H9 (cell line): Measurements from ENCODE around the gene KRT36. TPM values are rescaled to one million over a fixed set of nuclear protein-coding genes. Genes with fewer than 3 reads are reported as not detected.

Experiments
- DNase-seq: peaks from one replicate; pipeline ENCODE4 v3.0.0-alpha.2; 2017
- H2AFZ ChIP-seq: one replicate; pipeline ENCODE4 v1.6.1; 2013; ENCODE audit warnings: mild to moderate bottlenecking, low read length, control low read depth, moderate library complexity
- H2AK5ac ChIP-seq: 2 replicates; pipeline ENCODE4 v1.6.1; 2013; ENCODE audit warnings: low read length, control low read depth, mixed read lengths; ENCODE audit not compliant: insufficient read length
- H2BK120ac ChIP-seq: one replicate; pipeline ENCODE4 v1.6.1; 2013; ENCODE audit warnings: low read depth, mild to moderate bottlenecking, low read length, control low read depth, inconsistent platforms; ENCODE audit not compliant: poor library complexity, severe bottlenecking
- H2BK12ac ChIP-seq: 2 replicates; pipeline ENCODE4 v1.6.1; 2013; ENCODE audit warnings: low read length, control low read depth, mixed read lengths, low read depth; ENCODE audit not compliant: insufficient read length
- H2BK15ac ChIP-seq: 2 replicates; pipeline ENCODE4 v1.6.1; 2013; ENCODE audit warnings: low read depth, low read length, control low read depth
- H2BK20ac ChIP-seq: one replicate; pipeline ENCODE4 v1.6.1; 2013; ENCODE audit warnings: low read depth, mild to moderate bottlenecking, low read length, control low read depth, inconsistent platforms; ENCODE audit not compliant: poor library complexity, severe bottlenecking
- H2BK5ac ChIP-seq: 2 replicates; pipeline ENCODE4 v1.6.1; 2013; ENCODE audit warnings: low read length, control low read depth, mixed read lengths; ENCODE audit not compliant: insufficient read length
- H3K14ac ChIP-seq: 2 replicates; pipeline ENCODE4 v1.6.1; 2013; ENCODE audit warnings: low read length, control low read depth; ENCODE audit not compliant: insufficient read depth
- H3K18ac ChIP-seq: 2 replicates; pipeline ENCODE4 v1.6.1; 2013; ENCODE audit warnings: low read depth, mild to moderate bottlenecking, mixed read lengths, low read length, control low read depth; ENCODE audit not compliant: insufficient read length
- H3K23ac ChIP-seq: 2 replicates; pipeline ENCODE4 v1.6.1; 2013; ENCODE audit warnings: low read length, control low read depth, mixed read lengths, low read depth; ENCODE audit not compliant: insufficient read length
- H3K23me2 ChIP-seq: 2 replicates; pipeline ENCODE4 v1.6.1; 2013; ENCODE audit warnings: low read depth, mild to moderate bottlenecking, mixed read lengths, low read length, control low read depth; ENCODE audit not compliant: insufficient read length, poor library complexity, severe bottlenecking
- H3K27ac ChIP-seq: 2 replicates; pipeline ENCODE4 v1.5.1; 2013; ENCODE audit warnings: low read length, control low read depth, mixed read lengths, low read depth; ENCODE audit not compliant: insufficient read length
- H3K27me3 ChIP-seq: 2 replicates; pipeline ENCODE4 v1.6.1; 2013; ENCODE audit warnings: low read length, control low read depth, inconsistent platforms; ENCODE audit not compliant: insufficient read depth
- H3K4ac ChIP-seq: 2 replicates; pipeline ENCODE4 v1.6.1; 2013; ENCODE audit warnings: low read depth, mild to moderate bottlenecking, control low read depth, inconsistent platforms, low read length, moderate library complexity
- H3K4me1 ChIP-seq: 2 replicates; pipeline ENCODE4 v1.6.1; 2013; ENCODE audit warnings: low read length, control low read depth, inconsistent platforms; ENCODE audit not compliant: insufficient read depth
- H3K4me2 ChIP-seq: 2 replicates; pipeline ENCODE4 v1.6.1; 2013; ENCODE audit warnings: low read length, control low read depth, mixed read lengths; ENCODE audit not compliant: insufficient read length, insufficient read depth
- H3K56ac ChIP-seq: 2 replicates; pipeline ENCODE4 v1.6.1; 2013; ENCODE audit warnings: low read depth, mild to moderate bottlenecking, mixed read lengths, low read length, control low read depth; ENCODE audit not compliant: insufficient read length
- H3K79me1 ChIP-seq: 2 replicates; pipeline ENCODE4 v1.6.1; 2013; ENCODE audit warnings: low read depth, mild to moderate bottlenecking, moderate library complexity, low read length, control low read depth, inconsistent platforms; ENCODE audit not compliant: insufficient read depth, poor library complexity, severe bottlenecking
- H3K79me2 ChIP-seq: 2 replicates; pipeline ENCODE4 v1.6.1; 2013; ENCODE audit warnings: low read length, control low read depth, inconsistent platforms; ENCODE audit not compliant: insufficient read depth
- H3K9ac ChIP-seq: 2 replicates; pipeline ENCODE4 v1.6.1; 2013; ENCODE audit warnings: low read length, control low read depth, mixed read lengths; ENCODE audit not compliant: insufficient read length; ENCODE audit errors: extremely low read depth
- H3K9me3 ChIP-seq: one replicate; pipeline ENCODE4 v1.6.1; 2013; ENCODE audit warnings: low read depth, low read length, inconsistent platforms; ENCODE audit not compliant: control insufficient read depth
- H3T11ph ChIP-seq: one replicate; pipeline ENCODE4 v1.6.1; 2013; ENCODE audit warnings: mild to moderate bottlenecking, low read length, control low read depth, inconsistent platforms
- H4K20me1 ChIP-seq: one replicate; pipeline ENCODE4 v1.6.1; 2013; ENCODE audit not compliant: control insufficient read depth, insufficient read length, insufficient read depth
- H4K5ac ChIP-seq: 2 replicates; pipeline ENCODE4 v1.6.1; 2013; ENCODE audit warnings: low read depth, mild to moderate bottlenecking, mixed read lengths, low read length, control low read depth; ENCODE audit not compliant: insufficient read length
- H4K8ac ChIP-seq: replicated peaks from 2 replicates; pipeline ENCODE4 v1.6.1; 2013; ENCODE audit warnings: low read length, control low read depth, mixed read lengths, low read depth; ENCODE audit not compliant: insufficient read length
- H4K91ac ChIP-seq: 2 replicates; pipeline ENCODE4 v1.6.1; 2013; ENCODE audit warnings: low read depth, mild to moderate bottlenecking, moderate library complexity, mixed read lengths, low read length, control low read depth; ENCODE audit not compliant: insufficient read length
- H3K27ac Mint-ChIP-seq, 3 experiments: 2 replicates in 2 of 3; 3 replicates in 1 of 3; pipeline ENCODE4 v1.8.0; 2020 to 2021; ENCODE audit warnings: mixed read lengths in 3 of 3, mild to moderate bottlenecking in 1 of 3, moderate library complexity in 1 of 3
- H3K27me3 Mint-ChIP-seq: 2 replicates; pipeline ENCODE4 v1.8.0; 2021; ENCODE audit warnings: low read depth, mild to moderate bottlenecking, moderate library complexity, mixed read lengths
- H3K36me3 Mint-ChIP-seq, 3 experiments: 2 replicates in 2 of 3; 3 replicates in 1 of 3; pipeline ENCODE4 v1.8.0; 2020 to 2021; ENCODE audit warnings: low read depth in 3 of 3, mixed read lengths in 3 of 3; ENCODE audit not compliant: insufficient read depth in 1 of 3
- H3K4me1 Mint-ChIP-seq, 2 experiments: 2 replicates each; pipeline ENCODE4 v1.8.0; 2020; ENCODE audit warnings: mixed read lengths in 2 of 2
- H3K4me3 Mint-ChIP-seq, 2 experiments: 2 replicates in 1 of 2; 3 replicates in 1 of 2; pipeline ENCODE4 v1.8.0; 2020 to 2021; ENCODE audit warnings: mild to moderate bottlenecking in 2 of 2, mixed read lengths in 2 of 2, moderate library complexity in 1 of 2
- H3K9me3 Mint-ChIP-seq, 2 experiments: 2 replicates in 1 of 2; 3 replicates in 1 of 2; pipeline ENCODE4 v1.8.0; 2020; ENCODE audit warnings: mild to moderate bottlenecking in 2 of 2, mixed read lengths in 2 of 2, moderate library complexity in 1 of 2
- WGBS: extraction: QIAGEN DNeasy Blood & Tissue Kit; methylation state at CpG from one replicate; pipeline ENCODE4 v1.1.7; 2013; ENCODE audit warnings: missing lambda C conversion rate, low lambda C conversion rate, mixed read lengths; ENCODE audit not compliant: insufficient read length; ENCODE audit errors: extremely low coverage; 5-methylcytosine and 5-hydroxymethylcytosine counted together
- total RNA-seq: library from RNA; stranded (reverse); gene quantifications from 2 replicates; pipeline ENCODE4 v1.2.1, GENCODE V29; 2021
- TF ChIP-seq, protein P1 (sequence below): fragments of 200-600 bp; sonication (generic); conservative IDR thresholded peaks from 3 replicates; pipeline ENCODE4 v1.8.0; 2021; ENCODE audit warnings: antibody characterized with exemption, mild to moderate bottlenecking

The KRT36 gene
- total RNA-seq, 1 experiment from 2014 or later, result not detected

GRCh38 chr17:41490000-41490990 is 585 bp upstream of the KRT36 start:
- Histone ChIP-seq H2BK20ac (no peak overlapping the region), H3K23me2 (peaks cover 3% of the 10 kb centered on the region), H4K8ac (no peak overlapping the region), H3K27ac (no peak overlapping the region), H2BK5ac (no peak overlapping the region), H2BK120ac (no peak overlapping the region), H3K18ac (no peak overlapping the region), H3K79me1 (no peaks in the 10 kb centered on the region), H4K5ac (no peak overlapping the region), H4K91ac (no peak overlapping the region), H2AK5ac (no peak overlapping the region), H3K27me3 (no peaks in the 10 kb centered on the region), H3K14ac (no peak overlapping the region), H3K9ac (no peak overlapping the region), H4K20me1 (no peaks in the 10 kb centered on the region), H2BK15ac (no peak overlapping the region), H3K4me1 (no peaks in the 10 kb centered on the region), H3K9me3 (no peaks in the 10 kb centered on the region), H2BK12ac (no peak overlapping the region), H2AFZ (no peak overlapping the region), H3K4me2 (no peak overlapping the region), H3K23ac (no peak overlapping the region), H3K79me2 (no peaks in the 10 kb centered on the region), H3T11ph (no peak overlapping the region), H3K56ac (no peak overlapping the region), H3K4ac (no peak overlapping the region)
- Mint-ChIP-seq H3K4me1 (peaks cover 1 to 2% of the 10 kb centered on the region in 2 experiments; a peak in 2 of 4 replicates), H3K9me3 (no peaks in the 10 kb centered on the region), H3K4me3 (no peak overlapping the region), H3K27ac (no peak overlapping the region), H3K36me3 (no peaks in the 10 kb centered on the region), H3K27me3 (peaks cover 32% of the 10 kb centered on the region)
- no CpG with 5 or more reads among the region's 10 CpGs for WGBS
- TF ChIP-seq, protein P1, sequence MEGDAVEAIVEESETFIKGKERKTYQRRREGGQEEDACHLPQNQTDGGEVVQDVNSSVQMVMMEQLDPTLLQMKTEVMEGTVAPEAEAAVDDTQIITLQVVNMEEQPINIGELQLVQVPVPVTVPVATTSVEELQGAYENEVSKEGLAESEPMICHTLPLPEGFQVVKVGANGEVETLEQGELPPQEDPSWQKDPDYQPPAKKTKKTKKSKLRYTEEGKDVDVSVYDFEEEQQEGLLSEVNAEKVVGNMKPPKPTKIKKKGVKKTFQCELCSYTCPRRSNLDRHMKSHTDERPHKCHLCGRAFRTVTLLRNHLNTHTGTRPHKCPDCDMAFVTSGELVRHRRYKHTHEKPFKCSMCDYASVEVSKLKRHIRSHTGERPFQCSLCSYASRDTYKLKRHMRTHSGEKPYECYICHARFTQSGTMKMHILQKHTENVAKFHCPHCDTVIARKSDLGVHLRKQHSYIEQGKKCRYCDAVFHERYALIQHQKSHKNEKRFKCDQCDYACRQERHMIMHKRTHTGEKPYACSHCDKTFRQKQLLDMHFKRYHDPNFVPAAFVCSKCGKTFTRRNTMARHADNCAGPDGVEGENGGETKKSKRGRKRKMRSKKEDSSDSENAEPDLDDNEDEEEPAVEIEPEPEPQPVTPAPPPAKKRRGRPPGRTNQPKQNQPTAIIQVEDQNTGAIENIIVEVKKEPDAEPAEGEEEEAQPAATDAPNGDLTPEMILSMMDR, result no peak
- DNase-seq, result no peak
